Stimulated activated naive CD4-positive, alpha-beta T cell (primary cell): Measurements from ENCODE around the gene ZNF429.
"Not testable (repeated sequence)": the region's sequence is repeated elsewhere in the genome, so short reads cannot be mapped to it uniquely, and the experiment has no call there.

Experiments used
- DNase-seq, 6 experiments: peaks; one replicate each; lab custom pipeline; 2025; lab: John Stamatoyannopoulos, UW

ZNF429 gene

GRCh38 chr19:21513651-21514050 lies 8.2 kb downstream of the ZNF429 start:
- no peak for DNase-seq

GRCh38 chr19:21519488-21519887 lies 14.1 kb downstream of the ZNF429 start:
- no peak for DNase-seq

GRCh38 chr19:21532904-21533303 lies 27.5 kb downstream of the ZNF429 start:
- no peak for DNase-seq

GRCh38 chr19:21536741-21537290 lies 31.4 kb downstream of the ZNF429 start:
- DNase-seq: not testable (repeated sequence)

GRCh38 chr19:21559444-21559843 lies 54.0 kb downstream of the ZNF429 start:
- no peak for DNase-seq

GRCh38 chr19:21564406-21564805 lies 59.0 kb downstream of the ZNF429 start:
- no peak for DNase-seq

GRCh38 chr19:21566073-21566472 lies 60.7 kb downstream of the ZNF429 start:
- DNase-seq: no peak

- DNase-seq: not testable (repeated sequence)
Measured at GRCh38 chr19:21567806-21568205, 62.4 kb downstream of the ZNF429 start.

GRCh38 chr19:21568816-21569493 lies 63.6 kb downstream of the ZNF429 start:
- peak; percentile 81 to 89 (median 86) for DNase-seq

GRCh38 chr19:21569494-21569865 lies 64.1 kb downstream of the ZNF429 start:
- DNase-seq: peak in 4 of 6 experiments; percentile 28 to 74 (median 57)

- no peak for DNase-seq
Measured at GRCh38 chr19:21571316-21571715, 65.9 kb downstream of the ZNF429 start.

- no peak for DNase-seq
Measured at GRCh38 chr19:21574607-21575006, 69.2 kb downstream of the ZNF429 start.

- no peak for DNase-seq
Measured at GRCh38 chr19:21576481-21576880, 71.1 kb downstream of the ZNF429 start.

- DNase-seq: peak in 3 of 6 experiments; percentile 36 to 62 (median 40)
Measured at GRCh38 chr19:21580101-21580500, 74.7 kb downstream of the ZNF429 start.

- no peak for DNase-seq
Measured at GRCh38 chr19:21580818-21581217, 75.4 kb downstream of the ZNF429 start.

GRCh38 chr19:21581646-21582240 lies 76.3 kb downstream of the ZNF429 start:
- no peak for DNase-seq

GRCh38 chr19:21584537-21584936 lies 79.1 kb downstream of the ZNF429 start:
- peak in 2 of 6 experiments; percentile 3 to 10 for DNase-seq

GRCh38 chr19:21585281-21585890 lies 80.0 kb downstream of the ZNF429 start:
- no peak for DNase-seq

- DNase-seq: peak in 3 of 6 experiments; percentile 18 to 66 (median 20)
Measured at GRCh38 chr19:21586311-21587116, 81.1 kb downstream of the ZNF429 start.

- no peak for DNase-seq
Measured at GRCh38 chr19:21587117-21587461, 81.7 kb downstream of the ZNF429 start.

- no peak for DNase-seq
Measured at GRCh38 chr19:21587549-21587948, 82.1 kb downstream of the ZNF429 start.

- no peak for DNase-seq
Measured at GRCh38 chr19:21588065-21588601, 82.7 kb downstream of the ZNF429 start.
